ELR (cell line): ENCODE data around the gene ROMO1.
"Not testable (repeated sequence)": the region's sequence is repeated elsewhere in the genome, so short reads cannot be mapped to it uniquely, and the experiment has no call there.

Experiments used
- DNase-seq: peaks from one replicate; pipeline ENCODE4 v3.0.0-alpha.2; 2015; ENCODE audit warnings: low read depth

Gene ROMO1

GRCh38 chr20:35681960-35682359 lies 17.2 kb upstream of the ROMO1 start:
- DNase-seq, result no peak

- not testable (repeated sequence) for DNase-seq
Measured at GRCh38 chr20:35685368-35685767, 13.8 kb upstream of the ROMO1 start.

GRCh38 chr20:35686872-35687271 lies 12.3 kb upstream of the ROMO1 start:
- DNase-seq, result peak; percentile 44

- DNase-seq, result no peak
Measured at GRCh38 chr20:35690265-35690664, 8.9 kb upstream of the ROMO1 start.

- no peak for DNase-seq
Measured at GRCh38 chr20:35695245-35695749, 3.9 kb upstream of the ROMO1 start.

- no peak for DNase-seq
Measured at GRCh38 chr20:35695978-35696377, 3.2 kb upstream of the ROMO1 start.

GRCh38 chr20:35697696-35698297 lies 1.4 kb upstream of the ROMO1 start:
- no peak for DNase-seq

- peak; percentile 40 for DNase-seq
Measured at GRCh38 chr20:35698298-35699126, 693 bp upstream of the ROMO1 start.

GRCh38 chr20:35699957-35700624 lies 886 bp downstream of the ROMO1 start:
- no peak for DNase-seq

GRCh38 chr20:35700625-35701148 lies 1.5 kb downstream of the ROMO1 start:
- peak; percentile 44 for DNase-seq

- peak; percentile 72 for DNase-seq
Measured at GRCh38 chr20:35702051-35702823, 3.0 kb downstream of the ROMO1 start.

GRCh38 chr20:35702824-35703695 lies 3.9 kb downstream of the ROMO1 start:
- peak; percentile 31 for DNase-seq

GRCh38 chr20:35704514-35705261 lies 5.5 kb downstream of the ROMO1 start:
- DNase-seq, result no peak

- peak; percentile 0 for DNase-seq
Measured at GRCh38 chr20:35705894-35706293, 6.7 kb downstream of the ROMO1 start.

GRCh38 chr20:35706591-35707529 lies 7.7 kb downstream of the ROMO1 start:
- peak; percentile 2 for DNase-seq

- DNase-seq, result peak; percentile 6
Measured at GRCh38 chr20:35708502-35708901, 9.3 kb downstream of the ROMO1 start.

- DNase-seq, result peak; percentile 8
Measured at GRCh38 chr20:35709259-35709658, 10.1 kb downstream of the ROMO1 start.

- no peak for DNase-seq
Measured at GRCh38 chr20:35710039-35710438, 10.8 kb downstream of the ROMO1 start.
